ENCODE data around the gene XPR1. TPM values are rescaled to one million over a fixed set of nuclear protein-coding genes. Genes with fewer than 3 reads are reported as not detected.
"Not testable (repeated sequence)": the region's sequence is repeated elsewhere in the genome, so short reads cannot be mapped to it uniquely, and the experiment has no call there.

The XPR1 gene
- total RNA-seq, 4 donors from 2014 or later: 7.8 to 119 (median 75.3) TPM

GRCh38 chr1:180821970-180822369 lies 190.1 kb downstream of the XPR1 start:
- TF ChIP-seq EP300 (IDR thresholded peaks at IDR 0.05; ENCODE audit: low read depth): no peak
- TF ChIP-seq POLR2AphosphoS5 (IDR thresholded peaks at IDR 0.05): no peak
- no peak for TF ChIP-seq POLR2A (IDR thresholded peaks at IDR 0.05)
- TF ChIP-seq CTCF (IDR thresholded peaks at IDR 0.05): no peak
- DNase-seq: no peak
- no peaks in the 10 kb centered on the region for H3K9me3 ChIP-seq
- H3K36me3 ChIP-seq: peaks cover 0 to 20% (median 5%) of the 10 kb centered on the region in 4 donors
- no peaks in the 10 kb centered on the region for H3K27me3 ChIP-seq
- intact Hi-C loops (cut with DNase I; ENCODE audit: low total_unique reads): no loop called here
- WGBS, 2 donors (ENCODE audit: low coverage in 1 of 2): 47 to 51% methylated on average over 2 of the region's 2 CpGs
- no peaks in the 10 kb centered on the region for H3K4me1 ChIP-seq
- H3K27ac ChIP-seq: no peak overlapping the region
- H3K4me3 ChIP-seq: no peak overlapping the region
- in situ Hi-C loops (cut with MboI; ENCODE audit: low pct_ligation_motif_present in 1 of 4, low pct_unique_long_range_greater_than_20kb in 1 of 4, low sequenced_read_pairs in 3 of 4): no loop called here

- H3K4me3 ChIP-seq; in situ Hi-C loops (cut with MboI; ENCODE audit: low pct_ligation_motif_present in 1 of 4, low pct_unique_long_range_greater_than_20kb in 1 of 4, low sequenced_read_pairs in 3 of 4): not testable (repeated sequence)
These were observed 199.7 kb downstream of the XPR1 start for GRCh38 chr1:180831507-180831906.

GRCh38 chr1:180833180-180833579 lies 201.4 kb downstream of the XPR1 start:
- DNase-seq; H3K27ac ChIP-seq; H3K4me1 ChIP-seq; in situ Hi-C loops (cut with MboI; ENCODE audit: low pct_ligation_motif_present in 1 of 4, low pct_unique_long_range_greater_than_20kb in 1 of 4, low sequenced_read_pairs in 3 of 4); intact Hi-C loops (cut with DNase I; ENCODE audit: low total_unique reads); H3K27me3 ChIP-seq; H3K4me3 ChIP-seq: not testable (repeated sequence)
- 96 to 100% methylated on average over 1 of the region's 1 CpG for WGBS, 2 donors (ENCODE audit: low coverage in 1 of 2)
- Histone ChIP-seq H3K36me3 (peaks cover 0 to 20% (median 6%) of the 10 kb centered on the region in 4 donors), H3K9me3 (peaks cover 10 to 14% of the 10 kb centered on the region in 2 donors)

More at GRCh38 chr1:180831507-180831906, 199.7 kb downstream of the XPR1 start:
- H3K9me3 ChIP-seq: peaks cover 10 to 14% of the 10 kb centered on the region in 2 donors
- H3K36me3 ChIP-seq: peaks cover 0 to 20% (median 6%) of the 10 kb centered on the region in 4 donors
- 87 to 88% methylated on average over 1 to 2 of the region's 2 CpGs for WGBS, 2 donors (ENCODE audit: low coverage in 1 of 2)
- H3K27ac ChIP-seq; intact Hi-C loops (cut with DNase I; ENCODE audit: low total_unique reads); DNase-seq; H3K4me1 ChIP-seq; H3K27me3 ChIP-seq: not testable (repeated sequence)

GRCh38 chr1:180836449-180836848 lies 204.6 kb downstream of the XPR1 start:
- DNase-seq: no peak
- 96 to 100% methylated on average over 3 to 6 of the region's 6 CpGs for WGBS, 2 donors (ENCODE audit: low coverage in 1 of 2)
- Histone ChIP-seq H3K36me3 (peaks cover 0 to 20% (median 6%) of the 10 kb centered on the region in 4 donors), H3K4me3 (no peak overlapping the region), H3K9me3 (peaks cover 10 to 14% of the 10 kb centered on the region in 2 donors), H3K27me3 (no peaks in the 10 kb centered on the region), H3K27ac (no peak overlapping the region), H3K4me1 (no peaks in the 10 kb centered on the region)
- TF ChIP-seq POLR2A (IDR thresholded peaks at IDR 0.05) (no peak), EP300 (IDR thresholded peaks at IDR 0.05; ENCODE audit: low read depth) (no peak), POLR2AphosphoS5 (IDR thresholded peaks at IDR 0.05) (no peak), CTCF (IDR thresholded peaks at IDR 0.05) (no peak)
- in situ Hi-C loops (cut with MboI; ENCODE audit: low pct_ligation_motif_present in 1 of 4, low pct_unique_long_range_greater_than_20kb in 1 of 4, low sequenced_read_pairs in 3 of 4) (no loop called here), intact Hi-C loops (cut with DNase I; ENCODE audit: low total_unique reads) (no loop called here)

GRCh38 chr1:180837020-180837419 lies 205.2 kb downstream of the XPR1 start:
- in situ Hi-C loops (cut with MboI; ENCODE audit: low pct_ligation_motif_present in 1 of 4, low pct_unique_long_range_greater_than_20kb in 1 of 4, low sequenced_read_pairs in 3 of 4) (no loop called here), intact Hi-C loops (cut with DNase I; ENCODE audit: low total_unique reads) (no loop called here)
- DNase-seq: no peak
- Histone ChIP-seq H3K4me3 (no peak overlapping the region), H3K9me3 (peaks cover 10 to 11% of the 10 kb centered on the region in 2 donors), H3K27me3 (no peaks in the 10 kb centered on the region), H3K27ac (no peak overlapping the region), H3K36me3 (peaks cover 0 to 20% (median 6%) of the 10 kb centered on the region in 4 donors), H3K4me1 (no peaks in the 10 kb centered on the region)
- WGBS, 2 donors (ENCODE audit: low coverage in 1 of 2): 85 to 89% methylated on average over 3 of the region's 3 CpGs
- TF ChIP-seq EP300 (IDR thresholded peaks at IDR 0.05; ENCODE audit: low read depth) (no peak), CTCF (IDR thresholded peaks at IDR 0.05) (no peak), POLR2A (IDR thresholded peaks at IDR 0.05) (no peak), POLR2AphosphoS5 (IDR thresholded peaks at IDR 0.05) (no peak)

All from transverse colon (tissue), 4 donors.